Osteoblast (primary cell): Measurements from ENCODE around the gene CENPT. TPM values are rescaled to one million over a fixed set of nuclear protein-coding genes. Genes with fewer than 3 reads are reported as not detected.
A peak's percentile ranks its signal among the peaks of the same experiment; 100 is the strongest.

ENCODE experiments used
- DNase-seq: peaks from one replicate; pipeline ENCODE4 v3.0.0; 2011; ENCODE audit warnings: low spot score, mixed read lengths; ENCODE audit not compliant: insufficient read length; ENCODE audit errors: missing footprints
- H2AFZ ChIP-seq: 2 replicates; pipeline ENCODE4 v1.6.0; 2011; ENCODE audit warnings: mild to moderate bottlenecking, low read length
- H3K27ac ChIP-seq: 2 replicates; pipeline ENCODE4 v1.5.1; 2011; ENCODE audit warnings: mild to moderate bottlenecking, low read depth, low read length, moderate library complexity
- H3K27me3 ChIP-seq: 2 replicates; pipeline ENCODE4 v1.6.0; 2012; ENCODE audit warnings: mild to moderate bottlenecking, control low read depth, inconsistent platforms, low read length, moderate library complexity; ENCODE audit not compliant: insufficient read depth
- H3K36me3 ChIP-seq: 2 replicates; pipeline ENCODE4 v1.5.1; 2011; ENCODE audit warnings: mild to moderate bottlenecking, low read length, control low read depth, moderate library complexity; ENCODE audit not compliant: insufficient read depth
- H3K4me1 ChIP-seq: 2 replicates; pipeline ENCODE4 v1.5.1; 2011; ENCODE audit warnings: mild to moderate bottlenecking, low read length, control low read depth, moderate library complexity; ENCODE audit not compliant: insufficient read depth
- H3K4me2 ChIP-seq: 2 replicates; pipeline ENCODE4 v1.6.0; 2011; ENCODE audit warnings: mild to moderate bottlenecking, low read length; ENCODE audit not compliant: insufficient read depth
- H3K4me3 ChIP-seq: fragments of 200-600 bp; sonication (generic); 3 replicates; pipeline ENCODE4 v1.5.1; 2012; ENCODE audit warnings: mild to moderate bottlenecking, low read length, inconsistent platforms; ENCODE audit not compliant: insufficient read depth
- H3K79me2 ChIP-seq: 2 replicates; pipeline ENCODE4 v1.6.0; 2012; ENCODE audit warnings: mild to moderate bottlenecking, low read length, control low read depth, inconsistent platforms; ENCODE audit not compliant: insufficient read depth
- H3K9me3 ChIP-seq: 2 replicates; pipeline ENCODE4 v1.5.1; 2011; ENCODE audit warnings: low read depth, low read length, control low read depth
- H4K20me1 ChIP-seq: 2 replicates; pipeline ENCODE4 v1.6.0; 2012; ENCODE audit warnings: mild to moderate bottlenecking, low read length, control low read depth; ENCODE audit not compliant: insufficient read depth
- CTCF ChIP-seq: IDR thresholded peaks from 2 replicates; pipeline ENCODE4 v1.5.1; 2011; ENCODE audit warnings: mild to moderate bottlenecking, low read depth, low read length, moderate library complexity; ENCODE audit errors: extremely low read depth
- total RNA-seq: library from RNA; depleted of rRNA; stranded (reverse); fragments of >200 nt; gene quantifications from 2 replicates; pipeline ENCODE4 v1.2.3, GENCODE V29; 2012

Gene CENPT
- total RNA-seq, 1 donor: 24.2 TPM

GRCh38 chr16:67879936-67880335 is 32.4 kb upstream of the CENPT start:
- H3K9me3 ChIP-seq: no peaks in the 10 kb centered on the region
- H3K27ac ChIP-seq: no peak overlapping the region
- peaks cover 8% of the 10 kb centered on the region for H3K4me1 ChIP-seq
- peaks cover 32% of the 10 kb centered on the region for H3K79me2 ChIP-seq
- DNase-seq: peak; percentile 31
- no peak overlapping the region for H2AFZ ChIP-seq
- no peak overlapping the region for H3K4me2 ChIP-seq
- H4K20me1 ChIP-seq: peaks cover 51% of the 10 kb centered on the region
- H3K36me3 ChIP-seq: peaks cover 83% of the 10 kb centered on the region
- TF ChIP-seq CTCF: no peak
- H3K27me3 ChIP-seq: no peaks in the 10 kb centered on the region
- H3K4me3 ChIP-seq: no peak overlapping the region

GRCh38 chr16:67879462-67879861 is 32.0 kb upstream of the CENPT start:
- H3K4me3 ChIP-seq: no peak overlapping the region
- H2AFZ ChIP-seq: no peak overlapping the region
- no peaks in the 10 kb centered on the region for H3K9me3 ChIP-seq
- H3K4me1 ChIP-seq: peaks cover 7% of the 10 kb centered on the region
- H3K27ac ChIP-seq: no peak overlapping the region
- H3K4me2 ChIP-seq: no peak overlapping the region
- H3K36me3 ChIP-seq: peaks cover 82% of the 10 kb centered on the region
- no peak for TF ChIP-seq CTCF
- H4K20me1 ChIP-seq: peaks cover 52% of the 10 kb centered on the region
- H3K79me2 ChIP-seq: peaks cover 36% of the 10 kb centered on the region
- peak; percentile 38 for DNase-seq
- no peaks in the 10 kb centered on the region for H3K27me3 ChIP-seq

- Histone ChIP-seq H2AFZ (no peak overlapping the region), H3K4me2 (no peak overlapping the region), H3K27me3 (no peaks in the 10 kb centered on the region), H3K36me3 (peaks cover 77% of the 10 kb centered on the region), H4K20me1 (peaks cover 52% of the 10 kb centered on the region), H3K79me2 (peaks cover 43% of the 10 kb centered on the region), H3K4me3 (no peak overlapping the region), H3K4me1 (peaks cover 11% of the 10 kb centered on the region), H3K9me3 (no peaks in the 10 kb centered on the region), H3K27ac (no peak overlapping the region)
- TF ChIP-seq CTCF: no peak
- peak; percentile 53 for DNase-seq
Measured at GRCh38 chr16:67878846-67879245, 31.4 kb upstream of the CENPT start.

GRCh38 chr16:67878232-67878631 is 30.7 kb upstream of the CENPT start:
- DNase-seq: peak; percentile 57
- Histone ChIP-seq H3K27ac (no peak overlapping the region), H3K9me3 (no peaks in the 10 kb centered on the region), H3K79me2 (peaks cover 49% of the 10 kb centered on the region), H3K4me2 (no peak overlapping the region), H4K20me1 (peaks cover 50% of the 10 kb centered on the region), H3K4me3 (no peak overlapping the region), H2AFZ (no peak overlapping the region), H3K36me3 (peaks cover 71% of the 10 kb centered on the region), H3K4me1 (peaks cover 14% of the 10 kb centered on the region), H3K27me3 (no peaks in the 10 kb centered on the region)
- TF ChIP-seq CTCF: no peak
